ENCODE data around the gene GRAP2.
"Not testable (repeated sequence)": the region's sequence is repeated elsewhere in the genome, so short reads cannot be mapped to it uniquely, and the experiment has no call there.

GRCh38 chr22:39869797-39870196 lies 31.1 kb upstream of the GRAP2 start:
- TF ChIP-seq CTCF, MYC (IDR thresholded peaks at IDR 0.05; ENCODE audit: low read depth, low read length): not testable (repeated sequence)
